GM18498 (cell line): Measurements from ENCODE around the gene FHAD1.
"Not testable (repeated sequence)": the region's sequence is repeated elsewhere in the genome, so short reads cannot be mapped to it uniquely, and the experiment has no call there.

Experiments
- ATAC-seq: cut with Tn5 transposase; IDR thresholded peaks from one replicate; pipeline ENCODE4 v1.9.1; 2021; ENCODE audit warnings: mild to moderate bottlenecking, moderate library complexity; ENCODE audit not compliant: unreplicated experiment

FHAD1 gene

DNA sequence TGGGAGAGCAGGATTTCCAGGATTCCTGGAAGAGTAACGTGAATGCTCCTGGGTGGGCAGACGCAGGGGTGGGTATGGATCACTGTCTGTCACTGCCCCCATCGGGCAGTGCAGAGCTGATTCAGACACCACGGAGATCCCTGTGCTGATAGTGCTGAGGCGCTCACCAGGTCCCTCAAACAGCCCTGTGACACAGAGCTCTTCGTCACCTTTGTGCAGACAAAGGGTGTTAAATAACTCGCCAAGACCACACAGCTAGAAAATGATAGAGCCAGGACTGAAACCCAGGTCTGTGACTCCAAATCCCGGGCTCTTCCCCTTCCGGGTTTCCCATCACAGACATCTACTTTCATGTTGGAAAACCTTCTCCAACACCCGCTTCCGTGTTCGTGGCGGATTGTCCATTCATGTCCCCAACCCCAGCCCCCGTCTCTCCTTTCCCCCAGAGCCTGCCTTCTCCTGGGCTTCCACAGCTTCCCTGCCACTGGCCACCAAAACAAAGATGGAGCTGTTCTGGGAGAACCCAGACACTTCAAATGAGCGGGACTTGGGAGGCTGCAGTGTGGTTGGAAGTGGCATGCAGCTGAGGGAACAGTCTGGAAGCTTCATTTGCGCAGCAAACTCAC is 165.3 kb downstream of the FHAD1 start:
- no peak for ATAC-seq

GRCh38 chr1:15412843-15413242 is 165.8 kb downstream of the FHAD1 start:
- ATAC-seq, result no peak

DNA sequence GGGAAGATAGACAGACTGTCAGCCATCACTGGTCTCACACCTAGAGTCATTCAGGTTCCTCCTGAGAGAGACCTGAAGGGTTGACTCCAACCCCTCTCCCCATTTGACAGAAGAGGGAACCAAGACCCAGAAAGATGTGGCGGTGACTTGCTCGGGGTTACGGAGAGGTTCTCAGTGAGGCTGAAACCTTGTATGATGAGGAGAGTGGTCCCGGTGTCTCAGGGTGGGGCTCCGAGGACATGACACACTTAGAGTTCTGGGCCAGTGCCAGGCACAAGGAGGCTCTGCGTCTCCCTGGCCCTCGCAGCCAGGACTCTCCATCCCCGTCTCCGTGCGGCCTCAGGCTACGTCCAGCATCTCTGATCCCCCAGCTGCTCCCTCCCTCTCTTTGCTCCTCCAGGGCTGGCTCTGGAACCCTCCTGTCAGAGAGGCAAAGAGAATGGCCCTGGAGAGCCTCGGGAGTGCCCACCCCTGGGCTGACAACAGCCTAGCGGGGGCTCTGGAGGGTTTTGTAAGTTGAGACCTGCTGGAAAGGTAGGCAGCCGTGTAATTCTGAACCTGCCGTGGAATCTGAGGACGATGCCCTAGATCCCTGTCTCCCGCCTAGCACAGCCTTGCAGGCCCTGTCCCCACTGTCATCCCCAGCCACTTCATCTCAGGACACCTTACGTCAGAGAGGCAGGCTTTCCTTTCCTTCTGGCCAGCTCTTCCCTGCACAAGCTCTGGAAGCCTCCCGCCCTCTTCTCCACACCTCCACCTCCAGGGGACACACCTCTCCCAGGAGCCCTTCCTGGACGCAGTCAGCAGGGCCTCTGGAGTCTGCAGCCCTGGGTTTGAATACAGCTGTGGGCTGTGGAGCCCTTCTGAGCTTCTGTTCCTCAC is 166.8 kb downstream of the FHAD1 start:
- no peak for ATAC-seq

DNA sequence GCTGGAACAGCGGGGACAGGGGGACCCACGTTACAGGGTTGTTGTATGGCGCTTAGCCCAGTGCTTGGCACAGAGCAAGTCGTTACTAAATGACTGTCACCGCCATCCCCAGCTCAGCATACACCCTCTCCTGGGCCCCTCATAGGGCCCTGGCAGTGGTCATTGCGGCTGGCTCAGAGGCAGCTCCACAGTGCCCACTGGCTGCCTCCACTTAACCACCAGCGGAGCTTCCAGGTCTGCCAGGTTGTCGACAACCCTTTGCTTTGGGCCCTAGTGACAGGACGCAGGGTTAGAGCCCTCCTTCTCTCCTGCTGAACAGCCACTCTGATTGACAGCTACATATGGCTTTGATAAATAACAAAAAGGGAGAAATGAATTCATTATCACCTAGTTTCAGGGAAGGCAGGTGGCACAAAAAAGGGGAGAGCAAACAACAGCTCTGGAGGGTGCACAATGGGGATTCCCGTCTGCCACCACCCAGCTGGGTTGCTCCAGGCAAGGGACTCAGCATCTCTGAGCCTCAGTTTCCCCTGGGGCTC is 167.5 kb downstream of the FHAD1 start:
- no peak for ATAC-seq

DNA sequence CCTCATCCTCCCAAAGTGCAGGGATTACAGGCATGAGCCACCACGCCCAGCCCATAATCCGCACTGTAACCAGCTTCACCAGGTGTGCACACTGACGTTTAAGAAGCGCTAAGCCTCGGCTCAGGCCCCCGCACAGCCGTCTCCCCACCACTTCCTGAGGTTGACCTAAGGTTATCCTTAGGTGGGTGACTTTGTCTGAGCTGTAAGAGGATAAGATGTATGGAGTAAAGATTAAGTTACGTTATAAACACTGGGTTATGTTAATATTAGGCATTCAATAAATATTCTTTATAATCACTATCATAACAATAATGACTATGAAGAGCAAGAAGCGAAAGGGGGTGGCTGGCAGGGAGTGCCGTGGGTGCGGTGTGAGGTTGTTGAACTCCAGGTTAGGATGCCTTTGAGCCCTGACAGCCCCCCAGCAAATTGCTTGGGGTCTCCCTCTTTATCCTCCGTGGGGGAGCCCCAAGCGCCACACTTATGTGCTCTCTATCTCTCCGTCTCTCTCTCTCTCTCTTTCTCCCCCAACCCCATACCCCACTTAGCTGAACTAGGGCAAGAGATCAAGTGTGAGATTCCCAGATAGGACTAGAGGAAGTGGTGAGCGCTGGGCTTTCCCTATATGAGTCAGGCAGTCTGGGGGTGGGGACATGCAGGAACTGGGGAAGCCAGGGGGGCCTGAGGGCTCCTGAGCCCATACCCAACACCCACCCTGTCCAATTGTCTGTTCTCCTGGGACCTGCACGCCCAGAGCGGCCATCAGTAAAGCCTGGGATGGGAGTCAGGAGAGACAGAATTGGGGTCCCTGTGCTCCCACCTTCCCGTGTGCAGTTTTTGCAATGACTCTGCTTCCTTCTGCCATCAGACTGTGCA is 170.3 kb downstream of the FHAD1 start:
- ATAC-seq, result peak; percentile 45

DNA sequence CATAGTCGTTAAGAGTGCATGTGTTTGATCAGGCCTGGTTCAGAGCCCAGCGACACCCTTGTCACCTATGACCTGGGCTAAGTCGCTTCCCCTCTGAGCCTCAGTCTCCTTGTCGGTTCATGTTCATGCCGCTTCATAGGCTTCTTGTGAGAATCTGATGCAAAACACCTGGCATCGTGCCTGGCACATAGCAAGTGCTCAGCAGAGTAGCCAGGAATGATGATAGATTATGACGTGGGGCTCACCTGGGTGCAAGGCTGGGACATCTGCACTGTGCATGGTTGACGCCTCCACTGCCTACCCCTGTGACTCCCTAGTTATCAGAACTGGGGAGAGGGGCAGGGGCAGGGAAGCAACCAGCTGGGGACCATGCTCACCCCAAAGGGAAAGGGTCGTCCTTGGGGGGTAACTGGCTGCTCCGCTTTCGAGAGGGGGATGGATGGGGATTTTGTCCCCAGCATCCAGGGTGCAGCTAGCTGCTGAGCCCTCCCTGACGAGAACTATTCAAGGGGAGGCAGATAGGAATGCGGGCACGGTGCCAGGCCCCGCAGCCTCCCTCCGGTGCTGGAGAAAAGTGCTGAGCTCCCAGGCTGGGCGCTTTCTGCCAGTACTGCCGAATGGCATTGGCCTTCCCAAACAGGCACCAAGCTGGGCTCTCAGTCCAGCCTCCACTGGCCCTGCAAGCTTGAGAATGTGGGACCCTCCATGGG is 171.9 kb downstream of the FHAD1 start:
- no peak for ATAC-seq

DNA sequence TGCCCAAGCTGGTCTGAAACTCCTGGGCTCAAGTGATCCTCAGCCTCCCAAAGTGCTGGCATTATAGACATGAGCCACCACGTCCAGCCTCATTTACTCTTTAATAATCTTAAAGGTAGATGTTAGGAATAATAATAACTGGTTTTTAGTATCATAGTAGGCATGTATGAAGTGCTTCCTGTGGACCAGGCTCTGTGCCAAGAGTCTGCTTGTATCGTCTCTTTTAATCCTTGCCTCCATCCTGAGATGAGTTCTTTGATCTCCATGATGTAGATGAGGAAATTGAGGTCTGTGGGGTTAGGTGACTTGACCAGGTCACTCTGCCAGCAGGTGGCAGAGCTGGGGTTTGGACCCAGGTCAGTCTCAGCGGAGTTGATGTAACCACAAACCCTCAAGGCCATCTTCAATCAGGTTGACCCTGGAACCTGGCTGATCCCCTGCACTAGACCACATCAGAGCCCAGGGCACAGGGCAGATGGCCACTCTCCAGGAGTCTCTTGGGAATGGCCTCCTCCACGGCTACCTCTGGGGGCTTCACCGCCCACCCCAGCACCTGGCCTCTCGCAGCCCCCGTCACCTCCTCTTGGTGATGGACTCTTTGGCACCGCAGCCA is 173.9 kb downstream of the FHAD1 start:
- no peak for ATAC-seq

DNA sequence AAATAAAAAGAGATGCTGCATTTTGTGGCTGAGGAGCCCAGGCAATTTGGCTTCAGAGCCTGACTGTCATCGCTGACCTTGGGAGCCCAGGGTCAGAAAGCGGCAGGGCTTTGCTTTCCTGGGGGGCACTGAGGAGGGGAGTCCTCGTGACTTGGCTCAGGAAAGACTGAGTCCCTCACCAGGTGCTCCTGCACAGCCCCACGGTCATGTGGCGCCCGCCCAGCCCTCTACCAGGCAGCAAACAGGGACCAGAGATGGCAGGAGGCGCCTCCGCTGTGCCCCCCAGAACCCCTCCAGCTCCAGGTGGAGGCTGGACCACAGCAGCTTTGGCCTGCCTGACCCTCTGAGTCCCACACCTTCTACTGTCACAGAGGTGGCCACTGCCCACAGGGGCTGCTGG is 175.8 kb downstream of the FHAD1 start:
- no peak for ATAC-seq

DNA sequence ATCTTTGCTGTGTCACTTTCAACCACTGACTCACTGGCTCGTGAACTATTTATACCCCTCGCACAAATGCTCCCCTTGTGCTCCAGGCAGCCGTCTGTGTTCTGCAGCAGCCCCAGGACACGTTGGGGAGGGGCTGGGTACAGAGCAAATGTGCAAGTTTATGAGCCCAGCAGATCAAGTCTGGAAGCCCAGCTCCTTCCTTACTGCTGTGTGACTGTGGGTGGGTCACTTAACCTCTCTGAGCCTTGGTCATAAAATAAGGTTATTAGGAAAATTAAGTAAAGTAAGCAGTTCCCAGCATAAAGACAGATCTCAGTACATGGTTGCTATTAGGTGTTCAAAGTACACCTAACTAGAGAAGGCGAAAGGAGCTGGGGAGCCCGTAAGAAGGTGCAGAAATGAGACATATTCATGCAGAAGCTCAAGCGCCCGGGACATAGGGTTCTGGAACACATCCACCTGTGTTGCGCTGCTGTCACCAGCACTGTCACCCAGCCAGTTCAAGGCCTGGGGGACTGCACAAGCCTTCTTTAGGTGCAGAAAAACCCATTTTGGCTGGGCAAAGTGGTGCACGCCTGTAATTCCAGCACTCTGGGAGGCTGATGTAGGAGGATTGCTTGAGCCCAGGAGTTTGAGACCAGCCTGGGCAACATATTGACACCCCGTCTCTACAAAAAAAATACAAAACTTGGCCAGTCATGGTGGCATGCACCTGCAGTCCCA is 176.5 kb downstream of the FHAD1 start:
- ATAC-seq, result no peak

GRCh38 chr1:15424146-15424667 is 177.2 kb downstream of the FHAD1 start:
- ATAC-seq, result no peak

DNA sequence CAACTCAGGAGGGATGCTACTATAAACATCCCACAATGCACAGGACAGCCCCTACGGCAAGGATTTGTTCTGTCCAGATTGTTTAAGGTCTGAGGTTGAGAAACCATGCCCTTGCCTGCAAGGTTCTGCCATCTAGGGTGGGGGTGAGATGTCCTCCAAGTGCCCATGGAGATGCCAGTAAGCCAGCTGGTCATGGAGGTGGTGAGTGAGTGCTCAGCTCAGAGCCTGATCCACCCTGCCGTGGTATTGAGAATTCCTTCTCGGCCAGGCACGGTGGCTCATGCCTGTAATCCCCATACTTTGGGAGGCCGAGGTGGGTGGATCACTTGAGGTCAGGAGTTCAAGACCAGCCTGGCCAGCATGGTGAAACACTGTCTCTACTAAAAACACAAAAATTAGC is 178.0 kb downstream of the FHAD1 start:
- ATAC-seq, result no peak

DNA sequence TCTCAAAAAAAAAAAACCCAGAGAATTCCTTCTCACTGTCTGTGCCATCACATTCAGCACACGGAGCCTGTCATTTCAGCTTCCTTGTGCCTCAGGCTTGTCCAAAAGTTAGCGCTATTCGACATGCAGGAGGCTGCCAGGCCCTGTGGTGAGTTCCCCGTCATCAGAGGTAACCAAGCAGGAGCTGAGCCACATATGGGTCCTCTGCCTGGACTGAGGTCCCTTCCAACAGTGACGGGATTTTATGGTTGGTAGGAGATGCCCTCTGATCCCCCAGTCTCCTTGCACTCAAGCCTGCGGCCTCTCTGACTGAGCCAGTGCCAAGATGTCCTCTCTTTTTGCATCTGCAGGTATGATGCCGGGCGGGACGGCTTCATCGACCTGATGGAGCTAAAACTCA is 178.5 kb downstream of the FHAD1 start:
- no peak for ATAC-seq

DNA sequence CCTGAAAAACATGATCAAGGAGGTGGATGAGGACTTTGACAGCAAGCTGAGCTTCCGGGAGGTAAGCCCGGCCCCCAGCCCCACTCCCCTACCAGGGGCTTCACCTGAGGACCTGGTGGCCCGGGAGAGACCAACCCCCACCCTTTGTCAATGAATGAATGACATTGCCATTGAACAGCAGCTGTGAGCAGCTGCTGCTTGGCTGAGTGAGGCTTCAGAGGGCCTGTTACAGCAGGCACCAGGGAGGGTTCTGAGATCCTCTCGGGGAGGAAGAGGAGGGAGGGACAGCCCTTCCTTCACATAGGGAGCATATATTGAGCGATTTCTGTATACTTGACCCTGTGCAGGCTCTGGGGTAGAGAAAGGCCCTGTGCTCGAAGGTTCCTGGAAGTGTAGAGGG is 178.9 kb downstream of the FHAD1 start:
- ATAC-seq, result no peak

DNA sequence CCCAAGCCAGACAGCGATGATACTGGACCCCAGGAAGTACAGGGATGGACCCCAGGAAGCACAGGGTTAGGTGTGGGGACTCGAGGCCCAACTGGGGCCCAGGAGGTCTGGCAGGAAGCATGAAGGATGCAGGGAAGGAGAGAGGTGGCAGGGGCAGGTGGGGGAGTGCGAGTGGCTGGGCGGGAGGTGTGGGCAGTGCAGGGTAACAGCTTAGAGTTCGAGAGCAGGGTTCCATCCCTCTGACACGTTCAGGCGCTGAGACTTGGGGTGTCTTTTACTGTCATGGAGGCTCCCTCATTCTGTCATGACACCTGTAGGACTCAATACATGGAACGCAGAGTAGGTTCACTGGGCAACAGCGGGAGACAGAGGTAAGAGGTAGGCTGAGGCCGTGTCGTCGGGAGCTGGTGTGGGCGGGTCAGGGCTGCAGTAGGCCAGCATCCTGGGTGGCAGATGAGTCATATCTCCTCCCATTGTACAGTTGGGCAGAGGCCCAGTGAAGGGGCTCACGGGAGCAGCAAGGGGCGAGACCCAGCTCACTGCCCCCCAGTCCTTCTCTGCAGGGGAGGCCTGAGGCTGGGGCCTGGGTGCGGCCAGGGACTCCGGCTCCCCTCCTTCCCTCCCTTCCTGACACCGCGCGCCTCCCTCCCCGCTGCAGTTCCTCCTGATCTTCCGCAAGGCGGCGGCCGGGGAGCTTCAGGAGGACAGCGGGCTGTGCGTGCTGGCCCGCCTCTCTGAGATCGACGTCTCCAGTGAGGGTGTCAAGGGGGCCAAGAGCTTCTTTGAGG is 179.7 kb downstream of the FHAD1 start:
- no peak for ATAC-seq

GRCh38 chr1:15427280-15427666 is 180.2 kb downstream of the FHAD1 start:
- ATAC-seq, result no peak

DNA sequence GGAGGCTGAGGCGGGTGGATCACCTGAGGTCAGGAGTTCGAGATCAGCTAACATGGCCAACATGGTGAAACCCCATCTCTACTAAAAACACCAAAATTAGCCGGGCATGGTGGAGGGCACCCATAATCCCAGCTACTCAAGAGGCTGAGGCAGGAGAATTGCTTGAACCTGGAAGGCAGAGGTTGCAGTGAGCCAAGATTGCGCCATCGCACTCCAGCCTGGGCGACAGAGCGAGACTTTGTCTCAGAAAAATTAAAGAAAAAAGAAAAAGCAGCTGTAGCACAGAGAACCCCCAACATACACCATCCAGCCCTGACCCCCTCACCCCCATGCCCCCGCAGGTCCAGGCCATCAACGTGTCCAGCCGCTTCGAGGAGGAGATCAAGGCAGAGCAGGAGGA is 181.2 kb downstream of the FHAD1 start:
- ATAC-seq, result not testable (repeated sequence)

DNA sequence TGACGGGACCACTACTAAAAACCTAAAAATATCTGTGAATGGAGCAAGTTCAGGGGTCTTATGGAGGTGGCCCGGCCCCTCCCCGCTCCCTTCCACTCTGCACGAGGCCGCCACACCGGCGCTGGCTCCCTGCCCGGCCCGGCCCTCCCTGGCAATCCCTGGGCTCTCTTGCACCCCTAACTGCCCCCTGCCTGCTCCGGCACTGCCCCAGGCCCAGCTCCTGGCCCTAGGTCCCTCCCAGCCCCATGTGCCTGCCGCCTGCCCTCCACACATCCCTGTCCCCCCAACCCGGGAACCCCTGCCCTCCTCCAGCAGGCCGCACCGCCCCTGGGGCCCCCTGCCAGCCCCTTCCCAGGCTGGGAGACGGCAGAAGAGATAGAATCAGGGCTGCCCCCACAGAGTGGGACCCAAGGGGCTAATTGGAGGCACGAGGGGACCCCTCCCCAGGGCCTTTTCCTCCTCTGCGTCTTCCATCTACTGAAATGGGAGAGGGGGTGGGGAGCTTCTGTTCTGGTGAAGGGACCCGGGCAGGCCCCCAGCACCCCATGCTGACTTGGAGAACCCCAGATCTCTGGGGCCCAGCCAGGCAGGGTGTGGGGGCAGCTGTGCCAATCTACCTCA is 181.9 kb downstream of the FHAD1 start:
- ATAC-seq, result no peak

GRCh38 chr1:15429701-15430149 is 182.7 kb downstream of the FHAD1 start:
- ATAC-seq, result no peak
